GM12878 (cell line): ENCODE results near the gene MRPS5. TPM values are rescaled to one million over a fixed set of nuclear protein-coding genes. Genes with fewer than 3 reads are reported as not detected.

Experiments used
- ATAC-seq: fragments of 200-7000 bp; cut with Tn5 transposase; 3 replicates; pipeline ENCODE4 v1.9.1; 2020; ENCODE audit warnings: mild to moderate bottlenecking, moderate library complexity
- BruUV-seq: library from RNA; stranded (reverse); fragments of 400-500 nt; replicated peaks from 2 replicates; lab custom pipeline; 2021; lab: Mats Ljungman, UMichigan
- CTCF ChIA-PET: fragments of 300-600 bp; sonication (Branson Sonifier 250); formaldehyde crosslinking; extraction: SDS; loops from one replicate; lab custom pipeline; 2021; ENCODE audit warnings: inconsistent platforms; lab: Yijun Ruan, JAX
- POLR2A ChIA-PET: fragments of 350-600 bp; formaldehyde crosslinking; extraction: SDS; loops from one replicate; lab custom pipeline; 2021; ENCODE audit warnings: inconsistent platforms; lab: Charles Lee
- RAD21 ChIA-PET: fragments of 300-600 bp; sonication (Branson Sonifier 250); formaldehyde crosslinking; loops from one replicate; lab custom pipeline; 2023; ENCODE audit warnings: antibody characterized with exemption; ENCODE audit not compliant: unreplicated experiment; lab: Charles Lee
- SMC1A ChIA-PET: fragments of 300-600 bp; sonication (Branson Sonifier 250); formaldehyde crosslinking; loops from one replicate; lab custom pipeline; 2023; ENCODE audit not compliant: unreplicated experiment, uncharacterized antibody; lab: Charles Lee
- DNase-seq: peaks from one replicate; pipeline ENCODE4 v3.0.0-alpha.2; 2011; ENCODE audit warnings: low read depth, low spot score
- FAIRE-seq: peaks from 3 replicates; lab custom pipeline; 2011; peaks lifted over from hg19 to GRCh38; lab: Jason Lieb, UNC
- H2AFZ ChIP-seq: 2 replicates; pipeline ENCODE4 v1.6.0; 2011; ENCODE audit warnings: low read depth, low read length, control low read depth; ENCODE audit not compliant: control insufficient read depth
- H3K27ac ChIP-seq: 2 replicates; pipeline ENCODE4 v1.5.1; 2011; ENCODE audit warnings: control low read depth; ENCODE audit not compliant: control insufficient read depth, insufficient read depth
- H3K27me3 ChIP-seq, 2 experiments: replicated peaks in 1 of 2; 2 replicates each; pipeline versions ENCODE4 v1.6.0 to v1.6.1; 2011; ENCODE audit warnings: low read length in 1 of 2; ENCODE audit not compliant: control insufficient read depth in 2 of 2, insufficient read depth in 2 of 2
- H3K36me3 ChIP-seq, 2 experiments: 2 replicates each; pipeline ENCODE4 v1.5.1; 2011; ENCODE audit warnings: low read length in 1 of 2; ENCODE audit not compliant: control insufficient read depth in 2 of 2, insufficient read depth in 2 of 2
- H3K4me1 ChIP-seq: 2 replicates; pipeline ENCODE4 v1.6.1; 2011; ENCODE audit warnings: mild to moderate bottlenecking, low read length, moderate library complexity, mixed read lengths; ENCODE audit not compliant: control insufficient read depth, insufficient read depth
- H3K4me2 ChIP-seq: 2 replicates; pipeline ENCODE4 v1.6.0; 2011; ENCODE audit warnings: control low read depth; ENCODE audit not compliant: control insufficient read depth, insufficient read depth
- H3K4me3 ChIP-seq: fragments of 200-600 bp; sonication (generic); 2 replicates; pipeline ENCODE4 v1.5.1; 2016
- H3K79me2 ChIP-seq: 2 replicates; pipeline ENCODE4 v1.6.0; 2011; ENCODE audit warnings: low read length; ENCODE audit not compliant: control insufficient read depth, insufficient read depth
- H3K9ac ChIP-seq: 2 replicates; pipeline ENCODE4 v1.8.0; 2011; ENCODE audit warnings: low read length, control low read depth, mixed read lengths; ENCODE audit not compliant: control insufficient read depth, insufficient read depth
- H3K9me3 ChIP-seq: replicated peaks from 3 replicates; pipeline ENCODE4 v1.5.1; 2011; ENCODE audit warnings: mild to moderate bottlenecking, low read length; ENCODE audit not compliant: control insufficient read depth, insufficient read depth
- H4K20me1 ChIP-seq: 2 replicates; pipeline ENCODE4 v1.6.0; 2011; ENCODE audit not compliant: control insufficient read depth, insufficient read depth
- ASH2L ChIP-seq: fragments of 300-600, 200-600 bp; sonication (generic); IDR thresholded peaks from 2 replicates; pipeline ENCODE4 v1.6.1; 2017; ENCODE audit warnings: low read depth, mild to moderate bottlenecking, borderline replicate concordance
- BACH1 ChIP-seq: fragments of 450-650 bp; IDR thresholded peaks from 2 replicates; pipeline ENCODE4 v1.6.1; 2017; ENCODE audit warnings: mild to moderate bottlenecking, borderline replicate concordance
- BHLHE40 ChIP-seq, 2 experiments: fragments of 450-650 bp in 1 of 2; IDR thresholded peaks; 2 replicates each; pipeline ENCODE4 v1.6.1; 2011 to 2017; ENCODE audit warnings: low read depth in 2 of 2, borderline replicate concordance in 1 of 2, improper control_type of control experiment in 1 of 2, low read length in 1 of 2, mild to moderate bottlenecking in 1 of 2
- BRCA1 ChIP-seq: IDR thresholded peaks from 2 replicates; pipeline ENCODE4 v1.6.1; 2011; ENCODE audit warnings: low read depth, low read length, improper control_type of control experiment
- E2F8 ChIP-seq: fragments of 450-650 bp; IDR thresholded peaks from 2 replicates; pipeline ENCODE4 v1.6.1; 2018; ENCODE audit warnings: mild to moderate bottlenecking, low read depth, moderate library complexity; ENCODE audit not compliant: partially characterized antibody
- POU2F2 ChIP-seq: IDR thresholded peaks from 3 replicates; pipeline ENCODE4 v1.6.1; 2011; ENCODE audit warnings: low read depth, mild to moderate bottlenecking, low read length, borderline replicate concordance
- RELB ChIP-seq: fragments of 450-650 bp; IDR thresholded peaks from 2 replicates; pipeline ENCODE4 v1.6.1; 2017; ENCODE audit warnings: low read depth, mild to moderate bottlenecking, moderate library complexity
- TARDBP ChIP-seq: IDR thresholded peaks from 2 replicates; pipeline ENCODE4 v1.6.1; 2016; ENCODE audit warnings: borderline replicate concordance
- WGBS: methylation state at CpG from one replicate; pipeline ENCODE4 v1.1.6; 2016; ENCODE audit warnings: low lambda C conversion rate; ENCODE audit not compliant: insufficient replicate concordance, insufficient coverage; ENCODE audit errors: missing lambda C conversion rate; 5-methylcytosine and 5-hydroxymethylcytosine counted together
- in situ Hi-C: fragments of 300-500 bp; cut with MboI; formaldehyde crosslinking; loops from 9 replicates; pipeline ENCODE4 v1.14.3; 2018; ENCODE audit warnings: mixed read lengths
- intact Hi-C: fragments of 100-400 bp; cut with micrococcal nuclease; formaldehyde crosslinking; loops from one replicate; pipeline ENCODE4 v1.14.2; 2022; ENCODE audit not compliant: unreplicated experiment
- polyA plus RNA-seq, 11 experiments: library from polyadenylated mRNA; depleted of rRNA in 4 of 11; unstranded in 6 of 11; stranded (reverse) in 5 of 11; fragments of >200 nt; fragmentation: Nextera tagmentation in 4 of 11; fragmentation: Illumina TruSeq in 1 of 11; extraction: Ambion mirVana in 4 of 11; extraction: Trizol in 1 of 11; gene quantifications; 1 replicate in 1 of 11; 2 replicates in 10 of 11; pipeline versions ENCODE4 v1.2.1 to v1.2.3, GENCODE V29; 2011 to 2016; ENCODE audit warnings: inconsistent platforms in 2 of 11, missing spikeins in 2 of 11, low read depth in 1 of 11
- total RNA-seq, 4 experiments: library from RNA; depleted of rRNA in 3 of 4; stranded (reverse); fragments of >200 nt in 3 of 4; fragmentation: Illumina TruSeq in 1 of 4; extraction: Trizol in 1 of 4; gene quantifications; 2 replicates each; pipeline versions ENCODE4 v1.2.1 to v1.2.3, GENCODE V29; 2013 to 2021

MRPS5 gene
- total and polyA plus RNA-seq, 10 of the 15 experiments (the other 5 are each of a cell fraction or from before 2014, with no cell fraction given): 54.8 to 93.0 (median 76.3) TPM

- no peaks in the 10 kb centered on the region for H3K79me2 ChIP-seq
- ATAC-seq (no peak), DNase-seq (no peak), FAIRE-seq (no peak)
- TF ChIP-seq RELB (no peak), POU2F2 (no peak), BHLHE40 (IDR thresholded peaks at IDR 0.05; ENCODE audit: borderline replicate concordance in 1 of 2, low read depth in 2 of 2, low read length in 1 of 2) (no peak), BACH1 (no peak), TARDBP (no peak), E2F8 (no peak), BRCA1 (no peak), ASH2L (no peak)
- in situ Hi-C loops (no loop called here), intact Hi-C loops (no loop called here)
- ChIA-PET CTCF (interaction anchor here (1.5 to 12.6 kb wide), 4 partner anchors 7 to 48 kb away, joined by 4 to 339 read pairs (median 82); partner anchors contain the start of gene MAL), POLR2A (interaction anchor here (1.7 kb wide), 1 partner anchor 9 kb away, joined by 5 read pairs; no protein-coding TSS in a partner anchor), RAD21 (interaction anchor here (1.5 kb wide), 1 partner anchor 50 kb away, joined by 8 read pairs; no protein-coding TSS in a partner anchor), SMC1A (interaction anchor here (3.2 kb wide), 1 partner anchor 9 kb away, joined by 21 read pairs; no protein-coding TSS in a partner anchor)
- H2AFZ ChIP-seq: no peak overlapping the region
- no peak overlapping the region for H3K27ac ChIP-seq
- no peak overlapping the region for H3K4me2 ChIP-seq
- H3K4me1 ChIP-seq: peaks cover 14% of the 10 kb centered on the region
- no peaks in the 10 kb centered on the region; a peak in 2 of 4 replicates for H3K27me3 ChIP-seq
- H3K9me3 ChIP-seq: no peaks in the 10 kb centered on the region
- H3K4me3 ChIP-seq: no peak overlapping the region
- no peaks in the 10 kb centered on the region for H3K36me3 ChIP-seq
- 33% methylated on average over 4 of the region's 4 CpGs for WGBS
- H4K20me1 ChIP-seq: no peaks in the 10 kb centered on the region
- H3K9ac ChIP-seq: no peak overlapping the region
- no TSS peak for BruUV-seq
Measured at GRCh38 chr2:95072424-95072823, 49.2 kb downstream of the MRPS5 start.
